Measurements from ENCODE around the gene SHB. TPM values are rescaled to one million over a fixed set of nuclear protein-coding genes. Genes with fewer than 3 reads are reported as not detected.

SHB gene
- total and polyA plus RNA-seq, 2 of the 13 experiments (the other 11 are each of a cell fraction or from before 2014, with no cell fraction given) = 19.4 to 20.7 TPM

DNA sequence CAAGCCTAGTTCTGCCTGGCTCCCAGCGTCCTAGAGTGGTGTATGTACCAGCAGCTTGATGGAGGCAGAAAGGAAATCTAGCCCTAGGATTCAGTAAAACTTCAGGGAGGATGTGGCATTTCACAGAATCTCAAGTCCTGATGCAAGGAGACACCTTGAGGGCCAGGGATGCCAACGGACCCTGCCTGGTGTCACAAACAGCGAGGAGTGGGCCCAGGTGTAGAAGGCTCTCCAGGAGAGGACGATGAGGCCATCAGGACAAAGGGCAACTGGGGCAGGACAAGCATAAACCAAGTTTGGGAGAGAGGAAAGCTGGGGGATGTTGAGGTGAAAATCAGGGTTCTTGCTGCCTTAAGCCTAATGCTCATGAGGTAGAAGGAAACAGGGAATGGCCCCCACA is 83.0 kb downstream of the SHB start:
- intact Hi-C loops (cut with micrococcal nuclease; ENCODE audit: unreplicated experiment) (no loop called here), in situ Hi-C loops (cut with HindIII; ENCODE audit: extremely low pct_ligation_motif_present, low pct_unique_long_range_greater_than_20kb) (no loop called here)
- DNase-seq (ENCODE audit: low spot score) (no peak), ATAC-seq (no peak), FAIRE-seq (no peak)
- Histone ChIP-seq H3K4me1 (ENCODE audit: insufficient read depth, low read length) (0 out of 2 replicates have a peak, but pooled peaks cover 8% of the 10 kb centered on the region), H3K9ac (ENCODE audit: insufficient read depth, low read depth, low read length) (no peak overlapping the region), H3K27me3 (ENCODE audit: control insufficient read depth in 1 of 2, insufficient read depth in 2 of 2, low read length in 2 of 2) (no peaks in the 10 kb centered on the region), H3K9me3 (ENCODE audit: low read length) (no peaks in the 10 kb centered on the region), H3K79me2 (ENCODE audit: insufficient read depth, low read length) (peaks cover 46% of the 10 kb centered on the region), H3K4me3 (replicated peaks in 1 of 3; ENCODE audit: insufficient read depth in 1 of 3, low read depth in 2 of 3, low read length in 3 of 3) (no peak overlapping the region), H2AFZ (ENCODE audit: low read length) (no peak overlapping the region), H4K20me1 (ENCODE audit: insufficient read depth, low read length) (peaks cover 53% of the 10 kb centered on the region), H3K27ac (ENCODE audit: extremely low read length, insufficient read depth, low read length) (no peak overlapping the region), H3K36me3 (replicated peaks in 1 of 2; ENCODE audit: control insufficient read depth in 1 of 2, insufficient read depth in 2 of 2, low read length in 2 of 2) (peaks cover 12 to 76% of the 10 kb centered on the region in 2 experiments), H3K4me2 (ENCODE audit: low read depth, low read length) (no peak overlapping the region)
- 98% methylated on average over 4 of the region's 4 CpGs for WGBS (ENCODE audit: low lambda C conversion rate)
- POLR2A ChIA-PET = no interaction called here
- TF ChIP-seq NPAS2 (CRISPR knock-in tag; IDR thresholded peaks at IDR 0.05; ENCODE audit: borderline replicate concordance) (no peak), MED1 (CRISPR knock-in tag; IDR thresholded peaks at IDR 0.05) (no peak), RFX3 (CRISPR knock-in tag; IDR thresholded peaks at IDR 0.05) (no peak), ZNF136 (CRISPR knock-in tag; IDR thresholded peaks at IDR 0.05; ENCODE audit: low read depth) (no peak), YEATS2 (CRISPR knock-in tag; IDR thresholded peaks at IDR 0.05; ENCODE audit: borderline replicate concordance) (no peak), ZBTB38 (CRISPR knock-in tag; IDR thresholded peaks at IDR 0.05) (no peak), NFRKB (IDR thresholded peaks at IDR 0.05) (no peak), FOSL1 (CRISPR knock-in tag; IDR thresholded peaks at IDR 0.05; ENCODE audit: borderline replicate concordance) (no peak), RELA (CRISPR knock-in tag; IDR thresholded peaks at IDR 0.05) (no peak), ZNF607 (CRISPR knock-in tag; IDR thresholded peaks at IDR 0.05; ENCODE audit: borderline replicate concordance) (no peak)
- TF ChIP-seq, protein P1, sequence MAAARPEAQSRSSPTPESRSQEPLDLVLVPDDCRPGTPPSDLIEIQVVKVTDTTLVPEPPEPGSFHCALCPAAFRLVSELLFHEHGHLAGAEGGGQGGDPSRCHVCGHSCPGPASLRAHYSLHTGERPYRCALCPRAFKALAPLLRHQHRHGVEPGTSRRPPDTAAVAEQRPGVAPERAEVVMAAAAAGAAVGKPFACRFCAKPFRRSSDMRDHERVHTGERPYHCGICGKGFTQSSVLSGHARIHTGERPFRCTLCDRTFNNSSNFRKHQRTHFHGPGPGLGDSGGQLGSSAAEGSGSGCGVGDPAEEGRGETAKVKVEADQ (CRISPR knock-in tag; IDR thresholded peaks at IDR 0.05; ENCODE audit: borderline replicate concordance) = no peak
- no TSS peak for BruUV-seq (replicated peaks)
- CTCF ChIA-PET (ENCODE audit: low intra/inter-chr PET ratio, low total read pairs) = no interaction called here

All from HepG2 (cell line).